ENCODE measurements around the gene CENPM.
A peak's percentile ranks its signal among the peaks of the same experiment; 100 is the strongest.

DNA sequence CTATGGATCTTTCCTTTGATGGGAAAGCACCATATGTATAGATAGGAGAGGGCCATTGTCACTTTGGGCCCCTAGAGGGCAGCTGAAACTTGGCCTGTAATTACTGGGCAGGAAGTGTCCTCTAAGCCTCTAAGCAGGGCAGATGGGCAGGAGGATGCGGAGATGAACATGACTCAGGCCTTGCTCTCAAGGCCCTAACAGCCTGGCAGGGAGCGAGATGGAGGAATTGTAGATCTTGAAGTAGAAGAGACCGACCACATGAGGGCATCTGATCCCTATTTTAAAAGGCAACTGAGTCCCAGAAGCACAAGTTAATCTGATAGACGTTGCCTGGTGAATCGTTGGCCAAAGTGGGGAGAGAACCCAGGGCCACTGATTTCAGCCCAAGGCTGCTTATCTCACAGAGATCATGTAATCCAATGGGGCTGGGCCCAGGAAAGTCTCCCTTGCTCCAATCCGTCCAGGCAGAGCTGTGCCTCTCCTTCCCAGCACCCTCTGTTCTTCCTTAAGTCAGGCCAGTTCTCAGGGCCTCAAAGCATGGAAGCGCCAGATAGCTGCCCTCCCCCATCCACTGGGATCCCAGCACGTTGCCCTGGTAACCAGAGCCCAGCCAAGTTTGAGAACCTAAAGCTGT is 19.8 kb upstream of the CENPM start:
- TF ChIP-seq, protein P1, sequence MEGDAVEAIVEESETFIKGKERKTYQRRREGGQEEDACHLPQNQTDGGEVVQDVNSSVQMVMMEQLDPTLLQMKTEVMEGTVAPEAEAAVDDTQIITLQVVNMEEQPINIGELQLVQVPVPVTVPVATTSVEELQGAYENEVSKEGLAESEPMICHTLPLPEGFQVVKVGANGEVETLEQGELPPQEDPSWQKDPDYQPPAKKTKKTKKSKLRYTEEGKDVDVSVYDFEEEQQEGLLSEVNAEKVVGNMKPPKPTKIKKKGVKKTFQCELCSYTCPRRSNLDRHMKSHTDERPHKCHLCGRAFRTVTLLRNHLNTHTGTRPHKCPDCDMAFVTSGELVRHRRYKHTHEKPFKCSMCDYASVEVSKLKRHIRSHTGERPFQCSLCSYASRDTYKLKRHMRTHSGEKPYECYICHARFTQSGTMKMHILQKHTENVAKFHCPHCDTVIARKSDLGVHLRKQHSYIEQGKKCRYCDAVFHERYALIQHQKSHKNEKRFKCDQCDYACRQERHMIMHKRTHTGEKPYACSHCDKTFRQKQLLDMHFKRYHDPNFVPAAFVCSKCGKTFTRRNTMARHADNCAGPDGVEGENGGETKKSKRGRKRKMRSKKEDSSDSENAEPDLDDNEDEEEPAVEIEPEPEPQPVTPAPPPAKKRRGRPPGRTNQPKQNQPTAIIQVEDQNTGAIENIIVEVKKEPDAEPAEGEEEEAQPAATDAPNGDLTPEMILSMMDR (conservative IDR thresholded peaks at IDR 0.05; ENCODE audit: low read depth in 2 of 2) = peak; percentile 59 to 73
- no peak for TF ChIP-seq ETS1 (IDR thresholded peaks at IDR 0.05)
- TF ChIP-seq EZH2 (IDR thresholded peaks at IDR 0.05; ENCODE audit: low read depth, unreplicated experiment) = no peak
- TF ChIP-seq EZH2phosphoT487 (IDR thresholded peaks at IDR 0.05; ENCODE audit: unreplicated experiment) = no peak
- no peak for TF ChIP-seq POLR2AphosphoS5 (IDR thresholded peaks at IDR 0.05; ENCODE audit: low read depth)
- TF ChIP-seq REST (IDR thresholded peaks at IDR 0.05; ENCODE audit: unreplicated experiment) = no peak
- no peak for TF ChIP-seq CREB1 (CRISPR knock-in tag; IDR thresholded peaks at IDR 0.05; ENCODE audit: low read depth)
- no peak for TF ChIP-seq ZNF462 (CRISPR knock-in tag; IDR thresholded peaks at IDR 0.05)
- TF ChIP-seq JUNB (IDR thresholded peaks at IDR 0.05; ENCODE audit: unreplicated experiment) = no peak
- TF ChIP-seq ZNF331 (CRISPR knock-in tag; IDR thresholded peaks at IDR 0.05; ENCODE audit: low read depth) = no peak

All from GM23338 (cell line).